Lower leg skin (tissue), 3 donors: ENCODE data around the gene SRD5A3.

ENCODE experiments used
- POLR2A ChIP-seq, 2 donors: fragments of 450-650 bp; IDR thresholded peaks; one replicate each; pipeline ENCODE4 v1.6.1; 2016 to 2017; ENCODE audit warnings: antibody characterized with exemption in 2 of 2, mild to moderate bottlenecking in 1 of 2, moderate library complexity in 1 of 2
- TF ChIP-seq, protein P1 (sequence below), 3 donors: fragments of 450-650 bp; IDR thresholded peaks; one replicate each; pipeline ENCODE4 v1.5.1; 2016; ENCODE audit warnings: antibody characterized with exemption in 3 of 3, mild to moderate bottlenecking in 3 of 3, moderate library complexity in 2 of 3

- TF ChIP-seq, protein P1, sequence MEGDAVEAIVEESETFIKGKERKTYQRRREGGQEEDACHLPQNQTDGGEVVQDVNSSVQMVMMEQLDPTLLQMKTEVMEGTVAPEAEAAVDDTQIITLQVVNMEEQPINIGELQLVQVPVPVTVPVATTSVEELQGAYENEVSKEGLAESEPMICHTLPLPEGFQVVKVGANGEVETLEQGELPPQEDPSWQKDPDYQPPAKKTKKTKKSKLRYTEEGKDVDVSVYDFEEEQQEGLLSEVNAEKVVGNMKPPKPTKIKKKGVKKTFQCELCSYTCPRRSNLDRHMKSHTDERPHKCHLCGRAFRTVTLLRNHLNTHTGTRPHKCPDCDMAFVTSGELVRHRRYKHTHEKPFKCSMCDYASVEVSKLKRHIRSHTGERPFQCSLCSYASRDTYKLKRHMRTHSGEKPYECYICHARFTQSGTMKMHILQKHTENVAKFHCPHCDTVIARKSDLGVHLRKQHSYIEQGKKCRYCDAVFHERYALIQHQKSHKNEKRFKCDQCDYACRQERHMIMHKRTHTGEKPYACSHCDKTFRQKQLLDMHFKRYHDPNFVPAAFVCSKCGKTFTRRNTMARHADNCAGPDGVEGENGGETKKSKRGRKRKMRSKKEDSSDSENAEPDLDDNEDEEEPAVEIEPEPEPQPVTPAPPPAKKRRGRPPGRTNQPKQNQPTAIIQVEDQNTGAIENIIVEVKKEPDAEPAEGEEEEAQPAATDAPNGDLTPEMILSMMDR (IDR thresholded peaks at IDR 0.05), result no peak
- no peak for TF ChIP-seq POLR2A (IDR thresholded peaks at IDR 0.05)
These were observed 34.1 kb upstream of the SRD5A3 start for GRCh38 chr4:55311792-55312488.
